ENCODE data around the gene SMIM31.

The SMIM31 gene

DNA sequence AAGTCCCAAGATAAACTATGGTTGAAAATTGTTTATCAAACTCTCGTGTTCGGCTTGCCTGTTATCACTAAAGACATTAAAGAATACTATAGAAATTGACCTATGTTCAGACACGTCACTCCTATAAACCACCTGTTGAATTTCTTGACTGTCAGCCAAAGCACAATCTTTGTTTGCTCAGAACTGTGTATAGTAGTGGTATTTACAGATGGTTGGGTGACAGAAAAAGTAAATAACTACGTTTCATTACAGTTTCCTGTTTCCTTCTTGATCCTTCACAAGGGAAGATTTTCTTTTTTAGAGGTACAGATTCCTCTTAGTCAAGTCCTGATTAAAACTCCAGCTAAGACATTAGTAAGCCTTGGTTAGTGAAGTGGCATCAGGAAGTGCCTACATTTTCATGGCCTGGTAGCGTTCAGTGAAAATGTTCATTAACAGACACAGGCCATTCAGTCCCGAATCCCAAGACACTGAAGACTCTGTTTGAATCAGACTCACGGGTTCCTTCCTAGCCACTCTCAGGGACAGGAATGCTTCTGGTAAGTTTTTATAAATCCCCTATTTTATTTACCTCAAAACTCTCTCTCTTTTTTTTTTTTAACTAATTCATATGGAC lies at the start of gene SMIM31:
Gene SMIM31 (plus strand): TSS at position 259 of the 616 bp plus-strand sequence. CDS start 16,313 bp downstream, outside the sequence.
- DNase-seq, result no peak

DNA sequence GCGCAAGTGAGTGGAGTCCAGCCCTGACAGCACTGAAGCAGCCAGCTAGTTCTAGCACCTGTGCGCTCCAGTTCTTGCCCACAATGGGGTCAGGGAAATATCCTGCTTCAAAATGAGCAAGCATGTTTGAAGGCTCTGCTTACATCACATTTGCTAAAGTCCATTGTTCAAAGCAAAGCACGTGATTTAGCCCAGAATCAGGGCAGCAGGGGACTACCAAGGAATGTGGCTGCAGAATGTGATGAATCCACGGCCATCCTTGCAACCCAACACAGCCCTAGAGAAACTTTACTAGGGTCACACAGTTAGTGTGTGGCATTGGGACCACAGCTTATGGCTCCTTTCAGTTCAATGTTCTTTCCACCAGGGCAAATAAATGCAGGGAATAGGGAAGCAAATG lies 47.3 kb upstream of the SMIM31 start:
- no peak for DNase-seq

DNA sequence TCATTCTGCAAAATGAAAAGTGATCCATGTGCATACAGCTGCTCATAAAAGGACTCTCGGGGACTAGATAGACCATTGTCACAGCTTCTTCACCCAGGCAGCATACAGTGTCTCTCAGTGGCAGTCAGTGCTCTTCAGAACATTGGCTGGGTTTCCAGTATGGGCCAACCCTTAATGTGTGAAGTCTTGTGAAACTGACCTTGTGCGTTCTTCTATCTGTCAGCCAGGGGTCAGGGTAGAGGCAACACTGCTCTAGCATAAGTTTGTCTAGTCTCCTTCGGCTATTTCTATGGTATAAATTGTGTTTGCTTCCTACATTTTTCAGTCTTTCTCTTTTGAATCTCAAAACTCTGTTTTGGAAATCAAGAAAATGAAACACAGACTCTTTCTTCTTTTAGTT lies 37.0 kb upstream of the SMIM31 start:
- no peak for DNase-seq

DNA sequence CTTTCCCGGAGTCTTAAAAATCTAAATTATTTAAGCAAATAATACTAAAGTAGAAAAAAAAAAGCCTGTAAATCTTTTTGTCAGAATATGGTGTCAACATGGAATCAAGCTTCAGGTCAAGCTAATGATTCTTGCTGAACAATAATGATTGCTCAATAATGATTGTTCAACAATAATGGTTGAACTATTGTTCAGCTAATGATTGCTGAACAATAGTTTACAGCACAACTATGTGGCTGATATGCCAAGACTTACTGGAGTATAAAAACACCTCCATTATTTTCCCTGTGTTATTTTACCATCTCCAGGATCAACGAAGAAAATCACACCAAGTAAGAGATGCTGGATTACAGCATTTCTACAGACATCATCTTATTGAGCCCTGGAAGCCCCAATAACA lies 35.1 kb upstream of the SMIM31 start:
- no peak for DNase-seq

DNA sequence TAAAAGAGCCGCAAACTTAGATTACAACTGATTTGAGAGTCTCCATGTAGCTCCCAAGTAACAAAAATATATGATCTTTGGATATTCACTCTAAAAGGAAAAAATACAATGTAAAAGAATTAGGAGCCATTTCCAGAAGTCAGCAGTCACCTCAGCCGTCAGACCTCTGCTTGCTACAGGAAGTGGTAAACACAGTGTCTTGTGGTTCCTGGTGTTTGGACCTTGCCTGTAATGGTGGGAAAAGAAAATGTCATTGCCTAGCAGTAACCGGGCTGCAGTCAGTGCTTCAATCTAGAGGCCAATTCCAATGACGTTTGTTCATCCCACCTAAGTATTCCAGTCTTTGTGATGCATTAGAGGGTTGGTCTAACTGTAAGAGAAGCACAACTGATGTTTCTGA lies 28.9 kb upstream of the SMIM31 start:
- DNase-seq, result no peak

DNA sequence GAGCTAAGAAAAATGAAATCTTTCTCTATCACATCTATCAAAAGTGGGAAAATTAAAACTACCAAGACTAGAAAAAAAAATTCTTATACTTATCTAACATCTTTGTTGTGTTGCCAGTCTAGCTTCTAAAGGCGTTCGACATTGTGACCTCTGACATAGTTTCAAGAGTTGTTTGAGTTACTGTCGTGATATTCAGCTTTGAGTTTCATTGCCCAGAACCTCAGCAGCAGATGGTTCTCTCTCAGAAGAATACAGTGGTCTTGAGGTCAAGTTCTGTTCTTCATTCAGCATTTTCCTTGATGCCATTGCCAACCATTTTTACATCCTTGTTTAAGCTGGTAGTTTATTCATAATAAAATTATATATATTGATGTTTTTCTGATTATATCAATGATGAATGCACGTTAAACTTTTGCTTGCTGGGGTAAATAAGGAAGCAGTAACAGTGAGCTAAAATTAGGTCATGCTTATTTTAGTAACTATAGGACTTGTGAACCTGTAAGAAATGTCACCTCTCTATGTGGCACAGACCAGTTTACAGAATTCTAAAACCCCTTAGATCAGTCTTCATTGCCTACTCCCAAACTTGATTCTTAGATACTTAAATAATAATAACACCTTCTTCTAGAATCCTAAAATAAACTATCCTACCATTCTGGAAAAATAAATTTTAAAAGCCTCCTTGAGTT lies 23.1 kb upstream of the SMIM31 start:
- no peak for DNase-seq

DNA sequence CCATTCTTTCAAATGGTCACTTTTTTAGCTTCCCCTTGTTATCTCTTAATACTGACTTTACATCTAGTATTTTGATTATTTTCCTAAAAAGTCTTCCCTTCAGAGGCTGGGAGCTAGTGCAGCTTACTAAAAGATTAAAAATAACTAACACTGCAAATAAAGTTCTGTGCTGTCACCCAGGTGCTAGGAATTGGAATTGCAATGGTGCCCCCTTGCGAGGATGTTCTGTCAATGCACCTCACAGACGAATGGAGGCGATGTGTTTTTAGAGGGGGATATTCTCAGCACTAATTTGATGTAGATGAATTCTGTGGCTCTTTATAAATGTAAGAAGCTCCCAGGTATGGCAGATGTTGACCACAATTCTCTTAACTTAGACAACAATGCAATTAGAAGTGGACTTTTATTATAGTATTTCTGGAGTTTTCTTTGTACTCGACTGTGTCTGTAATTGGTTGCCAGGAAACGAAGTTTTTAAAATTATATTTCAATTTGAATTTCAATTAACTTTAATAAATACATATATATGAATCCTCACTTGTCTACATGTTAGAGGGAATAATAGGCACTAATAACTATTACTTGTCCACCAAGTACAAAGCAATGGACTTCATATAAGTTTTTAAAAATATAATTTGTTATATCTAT lies 22.0 kb upstream of the SMIM31 start:
- DNase-seq, result peak; percentile 26

DNA sequence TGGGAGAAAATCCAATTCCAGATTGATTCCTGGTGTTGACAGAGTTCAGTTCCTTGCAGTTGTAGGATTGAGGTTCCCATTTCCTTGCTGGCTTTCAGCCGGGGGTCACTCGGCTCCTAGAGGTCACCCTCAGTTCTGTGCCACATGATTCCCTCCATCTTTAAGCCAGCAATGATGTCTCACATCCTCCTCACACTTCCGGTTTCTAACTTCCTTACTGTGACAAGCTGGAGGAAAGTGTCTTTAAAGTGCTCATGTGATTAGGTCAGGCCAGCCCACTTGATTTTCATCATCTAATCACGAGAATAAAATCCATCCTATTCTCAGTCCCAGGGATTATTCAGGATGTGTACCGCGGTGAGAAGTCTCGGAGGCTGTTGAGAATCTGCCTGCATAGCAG lies 19.4 kb upstream of the SMIM31 start:
- no peak for DNase-seq

DNA sequence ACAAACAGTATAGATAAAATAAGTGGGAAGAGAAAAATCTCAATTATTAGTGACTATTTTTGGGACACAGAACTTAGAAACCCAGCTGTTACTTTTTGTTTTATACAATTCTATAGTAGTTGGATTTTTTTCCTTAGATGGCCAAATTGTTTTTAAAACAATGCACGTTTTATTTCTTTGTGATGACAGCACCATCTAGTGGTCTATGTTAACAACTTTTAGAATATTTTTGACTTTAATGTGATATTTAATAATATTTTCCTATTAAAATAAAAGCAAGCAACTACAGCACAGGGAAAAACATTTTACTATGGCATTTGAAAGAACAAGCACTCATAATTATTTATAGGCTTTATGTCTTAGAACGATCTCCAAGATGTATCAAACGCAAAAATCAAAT lies 5.6 kb upstream of the SMIM31 start:
- DNase-seq, result no peak

DNA sequence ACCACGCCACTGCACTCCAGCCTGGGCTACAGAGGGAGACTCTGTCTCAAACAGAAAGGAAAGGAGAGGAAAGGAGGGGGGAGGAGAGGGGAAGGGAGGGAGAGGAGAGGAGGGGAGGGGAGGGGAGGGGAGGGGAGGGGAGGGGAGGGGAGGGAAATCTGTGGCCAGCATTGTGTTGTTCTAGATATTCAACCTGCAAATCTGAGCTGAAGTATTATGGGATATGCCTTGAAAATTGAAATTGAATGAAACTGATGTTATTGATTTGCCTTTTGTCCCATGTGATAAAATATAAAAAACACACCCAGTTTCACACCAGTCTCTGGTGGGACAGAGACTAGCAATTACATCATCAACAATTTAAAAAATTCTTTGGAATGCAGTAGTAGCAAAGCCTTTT lies 1.5 kb downstream of the SMIM31 start:
- DNase-seq, result no peak

DNA sequence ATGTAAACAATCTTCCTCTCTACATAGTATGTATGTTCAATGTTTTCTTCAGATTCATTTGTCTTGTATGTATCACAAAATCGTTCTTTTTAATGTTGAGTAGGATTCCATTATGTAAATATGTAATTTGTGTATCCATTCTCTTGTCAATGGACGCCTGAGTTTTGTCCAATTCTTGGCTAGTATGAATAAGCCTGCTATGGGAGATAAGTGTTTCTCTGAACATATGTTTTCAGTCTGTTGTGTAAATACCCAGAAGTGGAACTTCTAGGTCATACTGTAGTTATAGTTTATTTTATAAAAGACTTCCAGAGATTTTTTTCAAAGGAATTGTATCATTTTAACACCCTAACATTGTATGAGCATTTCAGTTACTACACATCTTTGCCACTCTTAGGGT lies 2.8 kb downstream of the SMIM31 start:
- DNase-seq, result no peak

DNA sequence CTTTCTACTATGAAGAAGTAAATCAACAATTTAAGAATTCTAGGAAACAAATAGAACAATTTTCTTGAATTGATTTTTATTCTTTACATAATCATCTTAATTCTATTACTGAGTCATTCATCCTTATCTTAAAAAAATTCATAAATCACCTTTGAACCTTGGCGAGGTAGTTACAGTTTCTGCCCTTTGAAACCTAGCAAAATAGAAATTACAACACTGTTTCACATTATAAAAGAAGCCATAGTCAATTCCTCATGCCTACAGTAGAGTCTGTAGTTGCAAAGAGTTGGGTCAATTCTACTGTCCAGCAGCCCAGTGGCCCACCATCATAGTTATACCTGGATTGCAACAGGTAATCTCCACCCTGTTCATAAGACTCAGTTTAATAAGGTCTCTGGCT lies 7.3 kb downstream of the SMIM31 start:
- no peak for DNase-seq

DNA sequence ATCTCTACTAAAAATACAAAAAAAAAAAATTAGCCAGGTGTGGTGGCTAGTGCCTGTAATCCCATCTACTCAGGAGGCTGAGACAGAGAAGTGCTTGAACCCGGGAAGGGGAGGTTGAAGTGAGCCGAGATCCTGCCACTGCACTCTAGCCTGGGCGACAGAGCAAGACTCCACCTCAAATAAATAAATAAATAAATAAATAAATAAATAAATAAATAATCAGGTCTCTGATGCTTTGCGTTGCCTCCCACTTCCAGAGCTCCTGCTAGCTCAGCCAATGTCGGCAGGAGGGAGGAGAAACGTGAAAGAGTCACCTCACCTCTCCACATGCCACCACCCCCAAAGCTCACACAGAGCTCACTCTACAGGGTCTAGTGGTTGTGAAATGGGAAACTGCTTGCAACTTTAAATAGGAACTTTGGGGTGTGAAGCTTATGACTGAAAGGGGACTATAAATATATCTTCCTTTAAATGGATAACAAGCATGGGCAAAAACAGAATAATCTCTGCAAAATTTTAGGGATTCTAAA lies 7.9 kb downstream of the SMIM31 start:
- DNase-seq, result no peak

DNA sequence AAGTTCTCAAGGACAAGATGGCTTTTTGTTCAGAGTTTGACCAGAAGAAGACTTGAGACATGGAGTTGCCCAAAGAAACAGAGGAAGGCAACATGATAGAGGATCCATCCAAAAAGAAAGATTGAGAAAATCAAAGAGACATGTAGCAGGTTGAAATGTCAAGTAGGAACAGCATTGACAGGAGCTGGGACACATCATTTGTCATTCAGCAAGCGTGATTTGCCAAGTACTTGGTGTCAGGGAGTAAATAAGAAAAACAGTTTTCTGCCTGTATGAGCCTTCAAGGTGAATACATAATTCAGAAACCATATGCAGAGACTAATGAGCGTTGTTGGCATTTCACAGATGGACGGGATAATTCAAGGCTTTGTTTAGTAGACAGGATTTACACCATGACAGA lies 11.2 kb downstream of the SMIM31 start:
- DNase-seq, result no peak

DNA sequence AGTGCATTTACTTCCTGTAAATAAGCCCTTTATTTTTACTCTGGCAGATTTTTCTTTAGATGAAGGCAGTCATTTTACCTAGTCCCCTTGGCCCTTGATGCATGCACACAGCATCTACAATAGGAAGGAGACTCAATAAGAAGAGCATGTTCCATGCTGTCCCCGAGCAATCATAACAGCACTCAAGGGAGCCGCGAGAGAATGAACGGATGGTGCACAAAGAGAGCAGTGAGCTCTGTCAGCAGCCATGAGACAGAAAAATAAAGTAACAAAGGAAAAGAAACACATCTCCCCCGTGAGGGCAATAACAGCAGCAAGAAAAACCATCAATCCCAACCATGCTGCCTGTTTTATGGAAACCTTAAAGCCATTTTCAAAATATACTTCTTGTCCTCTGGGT lies 11.9 kb downstream of the SMIM31 start:
- no peak for DNase-seq

DNA sequence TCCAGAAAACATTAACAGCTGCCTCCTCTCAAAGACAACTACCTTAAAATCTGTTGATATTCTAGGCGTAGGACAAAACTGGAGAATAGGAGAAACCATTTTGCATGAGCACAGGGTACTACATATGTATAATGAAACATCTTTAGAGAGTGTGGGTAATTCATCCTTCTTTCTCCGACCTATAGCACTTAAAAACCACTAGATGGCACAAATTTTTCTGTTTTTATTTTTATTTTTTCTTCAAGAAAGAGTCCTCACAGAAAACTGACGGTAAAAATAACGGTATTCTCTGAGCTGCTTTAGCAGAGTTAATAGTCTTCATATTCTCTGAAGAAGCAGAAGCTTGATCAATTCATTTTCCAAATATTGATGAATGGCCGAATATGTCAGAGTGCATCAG lies 14.6 kb downstream of the SMIM31 start:
- DNase-seq, result no peak

DNA sequence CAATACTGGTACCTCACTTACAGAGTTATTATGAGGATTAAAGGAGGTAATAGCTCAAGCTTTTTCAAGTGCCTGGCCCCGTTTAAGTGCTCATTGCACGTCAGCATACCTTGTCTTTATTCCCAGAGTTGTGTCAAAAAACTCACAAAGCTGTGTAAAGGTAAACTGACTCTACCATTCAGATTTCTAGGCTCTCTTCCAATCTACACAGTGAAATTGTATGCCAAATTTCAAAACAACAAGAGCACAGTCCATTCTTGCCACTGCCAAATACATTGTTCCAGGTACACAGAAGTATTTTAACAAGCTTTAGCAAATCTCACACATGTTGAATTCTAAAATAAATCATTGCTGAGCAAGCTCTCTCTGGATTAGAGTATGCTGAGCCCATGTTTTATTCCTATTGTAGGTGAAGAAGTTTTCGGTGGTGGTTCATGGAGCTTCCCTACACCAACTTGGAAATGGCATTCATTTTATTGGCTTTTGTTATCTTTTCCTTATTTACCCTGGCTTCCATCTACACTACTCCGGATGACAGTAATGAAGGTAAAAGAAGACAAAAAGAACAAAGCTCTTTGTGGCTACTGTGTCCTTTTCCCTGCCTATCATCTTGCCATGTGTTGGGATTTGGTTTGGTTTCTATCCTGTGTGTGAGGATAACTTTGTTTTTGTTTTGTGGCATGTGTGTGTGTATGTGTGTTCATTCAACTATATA lies 16.2 kb downstream of the SMIM31 start:
- DNase-seq, result no peak

DNA sequence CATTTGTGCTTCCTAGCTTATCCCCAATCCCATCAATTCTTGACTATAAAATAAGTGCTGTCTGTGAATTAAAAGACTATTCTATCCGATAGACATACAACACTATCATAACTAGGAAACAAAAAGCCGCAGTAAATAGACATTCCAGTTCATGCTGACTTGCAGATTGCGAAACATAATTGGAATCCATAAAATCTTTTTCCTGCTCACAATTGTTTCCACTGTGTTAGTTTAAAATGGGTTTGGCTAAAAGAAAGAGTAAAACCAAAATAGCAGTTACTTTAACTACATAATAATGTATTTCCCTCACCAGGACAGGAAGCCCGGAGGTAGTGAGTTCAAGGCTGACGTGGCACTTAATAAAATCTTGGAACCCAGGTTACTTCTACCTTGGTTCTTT lies 17.2 kb downstream of the SMIM31 start:
- no peak for DNase-seq

DNA sequence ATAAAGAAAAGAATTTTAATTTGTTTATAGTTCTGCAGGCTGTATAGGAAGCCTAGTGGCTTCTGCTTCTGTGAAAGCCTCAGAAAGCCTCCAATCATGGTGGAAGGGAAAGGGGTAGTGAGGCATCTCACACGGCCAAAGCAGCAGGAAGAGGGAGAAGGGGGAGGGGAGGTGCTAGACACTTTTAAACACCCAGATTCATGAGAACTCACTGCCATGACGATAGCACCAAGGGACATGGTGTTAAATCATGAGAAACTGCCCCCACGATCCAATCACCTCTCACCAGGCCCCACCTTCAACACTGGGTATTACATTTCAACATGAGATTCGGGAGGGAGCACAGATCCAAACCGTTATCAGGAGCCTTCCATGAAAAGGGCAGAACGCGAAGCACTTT lies 18.1 kb downstream of the SMIM31 start:
- DNase-seq, result no peak

DNA sequence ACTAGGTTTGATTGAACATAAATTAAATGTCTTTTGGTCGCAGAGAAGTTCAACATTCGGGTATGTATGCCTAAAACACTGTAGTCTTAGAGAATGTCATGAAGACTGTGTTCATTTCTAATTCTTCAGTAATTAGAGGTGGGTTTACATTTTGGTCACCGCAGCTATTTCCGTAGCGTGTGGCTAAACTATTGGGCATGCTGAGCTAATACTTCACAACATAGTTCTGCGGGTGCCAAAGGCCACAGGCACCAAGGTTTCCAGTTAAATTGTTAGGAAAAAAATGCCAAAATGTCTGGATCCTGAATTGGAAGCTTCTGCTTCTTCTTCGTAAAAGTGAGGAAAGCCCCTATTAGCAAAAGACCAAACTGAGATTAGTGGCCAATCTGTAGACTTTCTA lies 25.1 kb downstream of the SMIM31 start:
- DNase-seq, result no peak

DNA sequence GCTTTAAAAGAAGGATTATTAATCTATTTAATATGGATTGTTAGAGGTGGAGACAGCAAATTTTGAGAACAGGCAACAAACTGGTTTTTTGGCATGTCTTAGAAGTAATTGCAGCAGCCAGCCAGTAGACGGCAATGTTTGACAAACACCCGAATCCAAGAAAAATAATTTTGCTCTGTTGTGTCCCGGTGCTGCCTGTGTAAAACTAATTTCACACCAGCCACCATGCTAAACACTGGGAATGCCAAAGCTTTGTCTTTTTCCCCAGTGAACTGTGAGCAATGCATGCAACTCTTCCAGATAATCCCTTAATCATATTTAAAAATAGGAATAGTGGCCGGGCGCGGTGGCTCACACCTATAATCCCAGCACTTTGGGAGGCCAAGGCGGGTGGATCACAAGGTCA lies 25.9 kb downstream of the SMIM31 start:
- no peak for DNase-seq

DNA sequence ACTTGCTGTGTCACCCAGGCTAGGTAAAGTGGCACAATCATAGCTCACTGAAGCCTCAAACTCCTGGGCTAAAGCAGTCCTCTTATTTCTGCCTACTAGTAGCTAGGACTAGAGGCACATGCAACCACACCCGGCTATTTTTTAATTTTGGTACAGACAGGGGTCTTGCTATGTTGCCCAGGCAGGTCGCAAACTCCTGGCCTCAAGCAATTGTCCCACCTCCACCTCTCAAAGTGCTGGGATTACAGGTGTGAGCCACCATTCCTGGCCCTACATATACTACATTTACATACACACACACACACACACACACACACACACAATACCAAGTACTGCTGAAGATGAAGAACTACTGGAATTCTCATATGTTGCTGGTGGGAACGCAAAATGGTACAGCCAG lies 26.9 kb downstream of the SMIM31 start:
- no peak for DNase-seq

DNA sequence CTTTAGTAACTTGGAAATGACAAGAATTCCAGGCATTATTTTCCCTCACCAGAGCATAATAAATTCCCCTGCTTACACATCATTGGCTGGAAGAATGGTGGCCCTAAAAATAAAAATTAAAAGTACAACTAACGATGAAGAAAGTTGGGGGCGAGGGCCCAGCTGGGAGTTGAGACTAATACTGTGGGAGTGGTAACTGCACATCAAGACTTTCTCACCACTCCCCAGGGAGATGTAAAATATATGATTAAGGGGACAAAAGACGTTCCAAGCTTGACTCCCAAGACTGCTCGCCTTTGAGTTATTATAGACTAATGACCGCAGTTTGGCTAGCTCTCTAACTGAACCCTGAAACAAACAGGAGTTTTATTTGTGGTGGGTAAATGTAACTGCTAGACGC lies 30.0 kb downstream of the SMIM31 start:
- no peak for DNase-seq

DNA sequence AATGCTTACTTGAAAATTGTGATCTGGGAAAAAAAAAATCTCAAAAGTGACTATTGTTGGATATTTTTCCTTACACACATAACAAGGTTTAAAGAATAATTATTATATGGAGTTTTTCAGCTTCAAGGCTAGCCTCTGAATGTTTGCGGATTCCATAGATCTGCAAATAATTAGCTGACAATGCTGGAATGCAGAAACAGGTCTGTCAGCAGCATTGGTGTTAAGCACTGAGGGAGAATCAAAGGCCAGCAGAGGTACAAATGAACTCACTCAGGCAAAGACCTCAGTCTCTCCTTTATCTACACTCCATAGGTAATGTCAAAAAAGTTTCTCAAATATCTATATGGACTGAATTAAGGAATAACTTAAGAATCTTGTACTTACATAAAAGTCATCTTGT lies 35.1 kb downstream of the SMIM31 start:
- DNase-seq, result no peak

All from stimulated activated CD4-positive, alpha-beta T cell treated with anti-CD3 and anti-CD28 coated beads, Interleukin-12 subunit alpha, Interleukin-12 subunit beta, amount 100 ng/mL, for 4 hours (primary cell).